Adrenal gland (tissue), 5 donors: ENCODE measurements around the gene SPAG5.

Experiments
- POLR2A ChIP-seq, 2 donors: fragments of 450-650 bp; IDR thresholded peaks; one replicate each; pipeline ENCODE4 v1.6.1; 2017; ENCODE audit warnings: antibody characterized with exemption in 2 of 2, mild to moderate bottlenecking in 2 of 2, moderate library complexity in 1 of 2
- TF ChIP-seq, protein P1 (sequence below), 6 experiments: fragments of 450-650 bp in 4 of 6; fragments of 200-600 bp in 2 of 6; sonication (generic) in 1 of 6; IDR thresholded peaks; 1 replicate in 5 of 6; 2 replicates in 1 of 6; pipeline versions ENCODE4 v1.5.1 to v1.8.0; 2016 to 2021; ENCODE audit warnings: antibody characterized with exemption in 6 of 6, mild to moderate bottlenecking in 2 of 6, moderate library complexity in 1 of 6
- donor health status: DM: no; HTN: no; CAD: no.

DNA sequence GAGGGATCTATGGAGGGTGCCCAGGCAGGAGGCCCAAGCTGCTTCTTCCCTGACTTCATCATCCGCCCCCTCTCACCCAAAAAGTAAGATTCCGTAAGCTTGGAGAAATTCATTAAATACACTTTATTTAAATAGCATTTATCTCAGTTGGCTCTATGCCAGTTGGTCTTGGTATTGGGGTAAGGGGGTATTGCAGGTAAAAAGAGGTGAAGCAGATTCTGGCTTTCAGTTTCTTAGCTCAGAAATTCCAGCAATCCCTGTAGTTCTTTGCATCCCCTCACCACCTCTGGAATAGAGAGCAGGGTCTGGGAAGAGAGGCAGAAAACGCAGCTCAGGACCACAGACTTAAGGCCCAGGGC lies 21.4 kb downstream of the SPAG5 start:
- TF ChIP-seq, protein P1, sequence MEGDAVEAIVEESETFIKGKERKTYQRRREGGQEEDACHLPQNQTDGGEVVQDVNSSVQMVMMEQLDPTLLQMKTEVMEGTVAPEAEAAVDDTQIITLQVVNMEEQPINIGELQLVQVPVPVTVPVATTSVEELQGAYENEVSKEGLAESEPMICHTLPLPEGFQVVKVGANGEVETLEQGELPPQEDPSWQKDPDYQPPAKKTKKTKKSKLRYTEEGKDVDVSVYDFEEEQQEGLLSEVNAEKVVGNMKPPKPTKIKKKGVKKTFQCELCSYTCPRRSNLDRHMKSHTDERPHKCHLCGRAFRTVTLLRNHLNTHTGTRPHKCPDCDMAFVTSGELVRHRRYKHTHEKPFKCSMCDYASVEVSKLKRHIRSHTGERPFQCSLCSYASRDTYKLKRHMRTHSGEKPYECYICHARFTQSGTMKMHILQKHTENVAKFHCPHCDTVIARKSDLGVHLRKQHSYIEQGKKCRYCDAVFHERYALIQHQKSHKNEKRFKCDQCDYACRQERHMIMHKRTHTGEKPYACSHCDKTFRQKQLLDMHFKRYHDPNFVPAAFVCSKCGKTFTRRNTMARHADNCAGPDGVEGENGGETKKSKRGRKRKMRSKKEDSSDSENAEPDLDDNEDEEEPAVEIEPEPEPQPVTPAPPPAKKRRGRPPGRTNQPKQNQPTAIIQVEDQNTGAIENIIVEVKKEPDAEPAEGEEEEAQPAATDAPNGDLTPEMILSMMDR (IDR thresholded peaks at IDR 0.05), result no peak
- no peak for TF ChIP-seq POLR2A (IDR thresholded peaks at IDR 0.05)
